Ureter (tissue), 1 donor: ENCODE measurements around the gene AFMID. TPM values are rescaled to one million over a fixed set of nuclear protein-coding genes. Genes with fewer than 3 reads are reported as not detected.
"Not testable (repeated sequence)": the region's sequence is repeated elsewhere in the genome, so short reads cannot be mapped to it uniquely, and the experiment has no call there.

Experiments used
- DNase-seq: peaks from one replicate; pipeline ENCODE4 v3.0.0-alpha.2; 2020; ENCODE audit warnings: low spot score
- total RNA-seq: library from RNA; stranded (reverse); gene quantifications from one replicate; pipeline ENCODE4 v1.2.4, GENCODE V29; 2023
- donor health status: DM: yes; HTN: yes; CAD: no.

The AFMID gene
- 48.5 TPM for total RNA-seq

GRCh38 chr17:78186692-78187595, at the start of gene AFMID, which contains the start of gene TK1:
Gene AFMID, plus strand, starts transcription at chr17:78187362. Its CDS starts 9 bp downstream, at chr17:78187371.
Gene TK1, minus strand, starts transcription at chr17:78187052. Its CDS starts 58 bp downstream, at chr17:78186994.
- peak; percentile 98 for DNase-seq

- no peak for DNase-seq
Measured at GRCh38 chr17:78137392-78138203, 49.6 kb upstream of the AFMID start.

GRCh38 chr17:78138204-78139060, 48.7 kb upstream of the AFMID start:
- DNase-seq: no peak

- DNase-seq: not testable (repeated sequence)
Measured at GRCh38 chr17:78139861-78140168, 47.3 kb upstream of the AFMID start.

- peak; percentile 96 for DNase-seq
Measured at GRCh38 chr17:78140169-78141051, 46.8 kb upstream of the AFMID start.

GRCh38 chr17:78141437-78142118, 45.6 kb upstream of the AFMID start:
- DNase-seq: no peak

- DNase-seq: no peak
Measured at GRCh38 chr17:78142119-78142861, 44.9 kb upstream of the AFMID start.

GRCh38 chr17:78143214-78144146, 43.7 kb upstream of the AFMID start:
- no peak for DNase-seq

GRCh38 chr17:78144147-78144719, 42.9 kb upstream of the AFMID start:
- DNase-seq: peak; percentile 88

GRCh38 chr17:78144736-78145641, 42.2 kb upstream of the AFMID start:
- DNase-seq: no peak

GRCh38 chr17:78146471-78146869, 40.7 kb upstream of the AFMID start:
- no peak for DNase-seq

- DNase-seq: no peak
Measured at GRCh38 chr17:78146881-78147280, 40.3 kb upstream of the AFMID start.

- no peak for DNase-seq
Measured at GRCh38 chr17:78147315-78147998, 39.7 kb upstream of the AFMID start.

GRCh38 chr17:78148286-78149016, 38.7 kb upstream of the AFMID start:
- DNase-seq: no peak

GRCh38 chr17:78151514-78152008, 35.6 kb upstream of the AFMID start:
- DNase-seq: no peak
